H9 (cell line): ENCODE results near the gene CADM1. TPM values are rescaled to one million over a fixed set of nuclear protein-coding genes. Genes with fewer than 3 reads are reported as not detected.

Source experiments
- DNase-seq: peaks from one replicate; pipeline ENCODE4 v3.0.0-alpha.2; 2017
- H2AFZ ChIP-seq: one replicate; pipeline ENCODE4 v1.6.1; 2013; ENCODE audit warnings: mild to moderate bottlenecking, low read length, control low read depth, moderate library complexity
- H2AK5ac ChIP-seq: 2 replicates; pipeline ENCODE4 v1.6.1; 2013; ENCODE audit warnings: low read length, control low read depth, mixed read lengths; ENCODE audit not compliant: insufficient read length
- H2BK120ac ChIP-seq: one replicate; pipeline ENCODE4 v1.6.1; 2013; ENCODE audit warnings: low read depth, mild to moderate bottlenecking, low read length, control low read depth, inconsistent platforms; ENCODE audit not compliant: poor library complexity, severe bottlenecking
- H2BK12ac ChIP-seq: 2 replicates; pipeline ENCODE4 v1.6.1; 2013; ENCODE audit warnings: low read length, control low read depth, mixed read lengths, low read depth; ENCODE audit not compliant: insufficient read length
- H2BK15ac ChIP-seq: 2 replicates; pipeline ENCODE4 v1.6.1; 2013; ENCODE audit warnings: low read depth, low read length, control low read depth
- H2BK20ac ChIP-seq: one replicate; pipeline ENCODE4 v1.6.1; 2013; ENCODE audit warnings: low read depth, mild to moderate bottlenecking, low read length, control low read depth, inconsistent platforms; ENCODE audit not compliant: poor library complexity, severe bottlenecking
- H2BK5ac ChIP-seq: 2 replicates; pipeline ENCODE4 v1.6.1; 2013; ENCODE audit warnings: low read length, control low read depth, mixed read lengths; ENCODE audit not compliant: insufficient read length
- H3K14ac ChIP-seq: 2 replicates; pipeline ENCODE4 v1.6.1; 2013; ENCODE audit warnings: low read length, control low read depth; ENCODE audit not compliant: insufficient read depth
- H3K18ac ChIP-seq: 2 replicates; pipeline ENCODE4 v1.6.1; 2013; ENCODE audit warnings: low read depth, mild to moderate bottlenecking, mixed read lengths, low read length, control low read depth; ENCODE audit not compliant: insufficient read length
- H3K23ac ChIP-seq: 2 replicates; pipeline ENCODE4 v1.6.1; 2013; ENCODE audit warnings: low read length, control low read depth, mixed read lengths, low read depth; ENCODE audit not compliant: insufficient read length
- H3K23me2 ChIP-seq: 2 replicates; pipeline ENCODE4 v1.6.1; 2013; ENCODE audit warnings: low read depth, mild to moderate bottlenecking, mixed read lengths, low read length, control low read depth; ENCODE audit not compliant: insufficient read length, poor library complexity, severe bottlenecking
- H3K27ac ChIP-seq: 2 replicates; pipeline ENCODE4 v1.5.1; 2013; ENCODE audit warnings: low read length, control low read depth, mixed read lengths, low read depth; ENCODE audit not compliant: insufficient read length
- H3K27me3 ChIP-seq: 2 replicates; pipeline ENCODE4 v1.6.1; 2013; ENCODE audit warnings: low read length, control low read depth, inconsistent platforms; ENCODE audit not compliant: insufficient read depth
- H3K4ac ChIP-seq: 2 replicates; pipeline ENCODE4 v1.6.1; 2013; ENCODE audit warnings: low read depth, mild to moderate bottlenecking, control low read depth, inconsistent platforms, low read length, moderate library complexity
- H3K4me1 ChIP-seq: 2 replicates; pipeline ENCODE4 v1.6.1; 2013; ENCODE audit warnings: low read length, control low read depth, inconsistent platforms; ENCODE audit not compliant: insufficient read depth
- H3K4me2 ChIP-seq: 2 replicates; pipeline ENCODE4 v1.6.1; 2013; ENCODE audit warnings: low read length, control low read depth, mixed read lengths; ENCODE audit not compliant: insufficient read length, insufficient read depth
- H3K56ac ChIP-seq: 2 replicates; pipeline ENCODE4 v1.6.1; 2013; ENCODE audit warnings: low read depth, mild to moderate bottlenecking, mixed read lengths, low read length, control low read depth; ENCODE audit not compliant: insufficient read length
- H3K79me1 ChIP-seq: 2 replicates; pipeline ENCODE4 v1.6.1; 2013; ENCODE audit warnings: low read depth, mild to moderate bottlenecking, moderate library complexity, low read length, control low read depth, inconsistent platforms; ENCODE audit not compliant: insufficient read depth, poor library complexity, severe bottlenecking
- H3K79me2 ChIP-seq: 2 replicates; pipeline ENCODE4 v1.6.1; 2013; ENCODE audit warnings: low read length, control low read depth, inconsistent platforms; ENCODE audit not compliant: insufficient read depth
- H3K9ac ChIP-seq: 2 replicates; pipeline ENCODE4 v1.6.1; 2013; ENCODE audit warnings: low read length, control low read depth, mixed read lengths; ENCODE audit not compliant: insufficient read length; ENCODE audit errors: extremely low read depth
- H3K9me3 ChIP-seq: one replicate; pipeline ENCODE4 v1.6.1; 2013; ENCODE audit warnings: low read depth, low read length, inconsistent platforms; ENCODE audit not compliant: control insufficient read depth
- H3T11ph ChIP-seq: one replicate; pipeline ENCODE4 v1.6.1; 2013; ENCODE audit warnings: mild to moderate bottlenecking, low read length, control low read depth, inconsistent platforms
- H4K20me1 ChIP-seq: one replicate; pipeline ENCODE4 v1.6.1; 2013; ENCODE audit not compliant: control insufficient read depth, insufficient read length, insufficient read depth
- H4K5ac ChIP-seq: 2 replicates; pipeline ENCODE4 v1.6.1; 2013; ENCODE audit warnings: low read depth, mild to moderate bottlenecking, mixed read lengths, low read length, control low read depth; ENCODE audit not compliant: insufficient read length
- H4K8ac ChIP-seq: replicated peaks from 2 replicates; pipeline ENCODE4 v1.6.1; 2013; ENCODE audit warnings: low read length, control low read depth, mixed read lengths, low read depth; ENCODE audit not compliant: insufficient read length
- H4K91ac ChIP-seq: 2 replicates; pipeline ENCODE4 v1.6.1; 2013; ENCODE audit warnings: low read depth, mild to moderate bottlenecking, moderate library complexity, mixed read lengths, low read length, control low read depth; ENCODE audit not compliant: insufficient read length
- H3K27ac Mint-ChIP-seq, 3 experiments: 2 replicates in 2 of 3; 3 replicates in 1 of 3; pipeline ENCODE4 v1.8.0; 2020 to 2021; ENCODE audit warnings: mixed read lengths in 3 of 3, mild to moderate bottlenecking in 1 of 3, moderate library complexity in 1 of 3
- H3K27me3 Mint-ChIP-seq: 2 replicates; pipeline ENCODE4 v1.8.0; 2021; ENCODE audit warnings: low read depth, mild to moderate bottlenecking, moderate library complexity, mixed read lengths
- H3K36me3 Mint-ChIP-seq, 3 experiments: 2 replicates in 2 of 3; 3 replicates in 1 of 3; pipeline ENCODE4 v1.8.0; 2020 to 2021; ENCODE audit warnings: low read depth in 3 of 3, mixed read lengths in 3 of 3; ENCODE audit not compliant: insufficient read depth in 1 of 3
- H3K4me1 Mint-ChIP-seq, 2 experiments: 2 replicates each; pipeline ENCODE4 v1.8.0; 2020; ENCODE audit warnings: mixed read lengths in 2 of 2
- H3K4me3 Mint-ChIP-seq, 2 experiments: 2 replicates in 1 of 2; 3 replicates in 1 of 2; pipeline ENCODE4 v1.8.0; 2020 to 2021; ENCODE audit warnings: mild to moderate bottlenecking in 2 of 2, mixed read lengths in 2 of 2, moderate library complexity in 1 of 2
- H3K9me3 Mint-ChIP-seq, 2 experiments: 2 replicates in 1 of 2; 3 replicates in 1 of 2; pipeline ENCODE4 v1.8.0; 2020; ENCODE audit warnings: mild to moderate bottlenecking in 2 of 2, mixed read lengths in 2 of 2, moderate library complexity in 1 of 2
- WGBS: extraction: QIAGEN DNeasy Blood & Tissue Kit; methylation state at CpG from one replicate; pipeline ENCODE4 v1.1.7; 2013; ENCODE audit warnings: missing lambda C conversion rate, low lambda C conversion rate, mixed read lengths; ENCODE audit not compliant: insufficient read length; ENCODE audit errors: extremely low coverage; 5-methylcytosine and 5-hydroxymethylcytosine counted together
- total RNA-seq: library from RNA; stranded (reverse); gene quantifications from 2 replicates; pipeline ENCODE4 v1.2.1, GENCODE V29; 2021
- TF ChIP-seq, protein P1 (sequence below): fragments of 200-600 bp; sonication (generic); conservative IDR thresholded peaks from 3 replicates; pipeline ENCODE4 v1.8.0; 2021; ENCODE audit warnings: antibody characterized with exemption, mild to moderate bottlenecking

The CADM1 gene
- total RNA-seq, 1 experiment from 2014 or later: 11.9 TPM

GRCh38 chr11:115158053-115158452 is 346.2 kb downstream of the CADM1 start:
- H3K4me1 Mint-ChIP-seq: peaks cover 14 to 15% of the 10 kb centered on the region in 2 experiments
- H2AK5ac ChIP-seq: no peak overlapping the region
- H4K5ac ChIP-seq: no peak overlapping the region
- H3K23me2 ChIP-seq: no peaks in the 10 kb centered on the region
- no peak overlapping the region for H2BK12ac ChIP-seq
- no peak overlapping the region for H4K91ac ChIP-seq
- H4K20me1 ChIP-seq: no peaks in the 10 kb centered on the region
- H3K9me3 Mint-ChIP-seq: no peaks in the 10 kb centered on the region; a peak in 1 of 5 replicates
- WGBS: no CpG with 5 or more reads among the region's 6 CpGs
- H2BK120ac ChIP-seq: no peak overlapping the region
- H3K4me3 Mint-ChIP-seq: no peak overlapping the region
- H4K8ac ChIP-seq: no peak overlapping the region
- peaks cover 12% of the 10 kb centered on the region for H3K27me3 Mint-ChIP-seq
- TF ChIP-seq, protein P1, sequence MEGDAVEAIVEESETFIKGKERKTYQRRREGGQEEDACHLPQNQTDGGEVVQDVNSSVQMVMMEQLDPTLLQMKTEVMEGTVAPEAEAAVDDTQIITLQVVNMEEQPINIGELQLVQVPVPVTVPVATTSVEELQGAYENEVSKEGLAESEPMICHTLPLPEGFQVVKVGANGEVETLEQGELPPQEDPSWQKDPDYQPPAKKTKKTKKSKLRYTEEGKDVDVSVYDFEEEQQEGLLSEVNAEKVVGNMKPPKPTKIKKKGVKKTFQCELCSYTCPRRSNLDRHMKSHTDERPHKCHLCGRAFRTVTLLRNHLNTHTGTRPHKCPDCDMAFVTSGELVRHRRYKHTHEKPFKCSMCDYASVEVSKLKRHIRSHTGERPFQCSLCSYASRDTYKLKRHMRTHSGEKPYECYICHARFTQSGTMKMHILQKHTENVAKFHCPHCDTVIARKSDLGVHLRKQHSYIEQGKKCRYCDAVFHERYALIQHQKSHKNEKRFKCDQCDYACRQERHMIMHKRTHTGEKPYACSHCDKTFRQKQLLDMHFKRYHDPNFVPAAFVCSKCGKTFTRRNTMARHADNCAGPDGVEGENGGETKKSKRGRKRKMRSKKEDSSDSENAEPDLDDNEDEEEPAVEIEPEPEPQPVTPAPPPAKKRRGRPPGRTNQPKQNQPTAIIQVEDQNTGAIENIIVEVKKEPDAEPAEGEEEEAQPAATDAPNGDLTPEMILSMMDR: no peak
- H3K9me3 ChIP-seq: no peaks in the 10 kb centered on the region
- H3K27ac ChIP-seq: no peak overlapping the region
- no peaks in the 10 kb centered on the region; a peak in 1 of 7 replicates for H3K36me3 Mint-ChIP-seq
- H3K4me2 ChIP-seq: no peak overlapping the region
- no peak overlapping the region for H2AFZ ChIP-seq
- no peaks in the 10 kb centered on the region for H3K79me2 ChIP-seq
- DNase-seq: no peak
- H3K27ac Mint-ChIP-seq: no peak overlapping the region
- no peaks in the 10 kb centered on the region for H3K79me1 ChIP-seq
- H3K9ac ChIP-seq: no peak overlapping the region
- H3K27me3 ChIP-seq: no peaks in the 10 kb centered on the region
- no peak overlapping the region for H3T11ph ChIP-seq
- H3K14ac ChIP-seq: no peak overlapping the region
- no peak overlapping the region for H2BK5ac ChIP-seq
- H3K56ac ChIP-seq: no peak overlapping the region
- no peak overlapping the region for H3K23ac ChIP-seq
- no peak overlapping the region for H3K18ac ChIP-seq
- H3K4ac ChIP-seq: no peak overlapping the region
- no peaks in the 10 kb centered on the region; the same call in 1 of the 2 replicates for H3K4me1 ChIP-seq
- no peak overlapping the region for H2BK15ac ChIP-seq
- H2BK20ac ChIP-seq: no peak overlapping the region
